Upper lobe of right lung (tissue), 1 donor: ENCODE measurements around the gene CALY. TPM values are rescaled to one million over a fixed set of nuclear protein-coding genes. Genes with fewer than 3 reads are reported as not detected.

Experiments used
- ATAC-seq: fragments of 200-7000 bp; cut with Tn5 transposase; one replicate; pipeline ENCODE4 v1.9.1; 2020; ENCODE audit warnings: mild to moderate bottlenecking, moderate library complexity
- DNase-seq: peaks from one replicate; pipeline ENCODE4 v3.0.0-alpha.2; 2020
- H3K27ac ChIP-seq: fragments of 200-600 bp; one replicate; pipeline ENCODE4 v1.8.0; 2022
- H3K27me3 ChIP-seq: fragments of 200-600 bp; one replicate; pipeline ENCODE4 v1.8.0; 2022; ENCODE audit warnings: mild to moderate bottlenecking
- H3K36me3 ChIP-seq: fragments of 200-600 bp; one replicate; pipeline ENCODE4 v1.8.0; 2022
- H3K4me1 ChIP-seq: fragments of 200-600 bp; one replicate; pipeline ENCODE4 v1.8.0; 2022
- H3K4me3 ChIP-seq: fragments of 200-600 bp; one replicate; pipeline ENCODE4 v1.8.0; 2022; ENCODE audit warnings: mild to moderate bottlenecking
- H3K9me3 ChIP-seq: fragments of 200-600 bp; one replicate; pipeline ENCODE4 v1.8.0; 2022
- intact Hi-C: fragments of 100-400 bp; cut with DNase I; formaldehyde crosslinking; loops from one replicate; pipeline ENCODE4 v1.11.0; 2022
- total RNA-seq: library from RNA; stranded (reverse); fragmentation: NEBNext Ultra II Directional; extraction: Animal tissue kit (Norgen Biotek cat#: 25700); gene quantifications from one replicate; pipeline ENCODE4 v1.2.1, GENCODE V29; 2021
- TF ChIP-seq, protein P1 (sequence below): fragments of 200-600 bp; IDR thresholded peaks from one replicate; pipeline ENCODE4 v1.8.0; 2022; ENCODE audit warnings: antibody characterized with exemption
- donor health status: DM: no; HTN: yes; CAD: no; lungs with severe emphysema.

The CALY gene
- total RNA-seq, 1 donor from 2014 or later = not detected

DNA sequence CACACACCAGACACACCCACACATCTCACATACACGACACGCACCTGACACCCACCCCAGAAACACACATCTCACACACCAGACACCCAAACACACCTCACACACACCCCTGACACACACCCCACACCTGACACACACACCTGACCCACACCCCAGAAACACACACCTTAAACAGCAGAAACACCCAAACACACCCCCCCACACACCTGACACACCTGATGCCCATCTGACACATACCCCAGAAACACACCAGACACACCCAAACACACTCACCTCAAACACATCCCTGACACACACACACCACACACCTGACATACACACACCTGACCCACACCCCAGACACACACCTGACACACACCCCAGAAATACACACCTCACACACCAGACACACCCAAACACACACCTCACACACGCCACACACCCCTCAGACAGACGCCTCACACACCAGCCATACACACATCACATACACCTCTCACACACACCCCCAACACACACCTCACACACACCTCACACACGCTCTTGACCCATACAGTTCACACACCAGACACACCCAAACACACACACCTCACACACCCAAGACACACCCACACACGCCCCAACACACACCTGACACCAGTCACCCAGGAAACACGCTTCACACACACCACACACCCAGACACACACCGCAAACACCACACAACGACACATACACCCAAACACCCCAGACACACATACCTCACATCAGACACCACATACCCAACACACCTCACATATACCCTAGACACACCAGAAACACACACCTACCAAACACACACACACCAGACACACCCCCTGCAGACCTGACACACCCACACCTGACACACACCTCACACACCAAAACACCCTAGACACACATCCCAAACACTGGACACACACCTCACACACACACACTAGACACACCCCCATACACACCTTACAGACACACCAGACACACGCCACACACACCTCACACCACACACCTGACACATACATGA is 1.7 kb upstream of the CALY start:
- Histone ChIP-seq H3K27me3 (peaks cover 53% of the 10 kb centered on the region), H3K4me1 (peaks cover 16% of the 10 kb centered on the region)

GRCh38 chr10:133337370-133337725 is 652 bp upstream of the CALY start:
- Histone ChIP-seq H3K27ac (no peak overlapping the region), H3K27me3 (peaks cover 48% of the 10 kb centered on the region), H3K4me1 (peaks cover 16% of the 10 kb centered on the region), H3K4me3 (no peak overlapping the region), H3K9me3 (no peaks in the 10 kb centered on the region), H3K36me3 (no peaks in the 10 kb centered on the region)
- intact Hi-C loops = no loop called here
- DNase-seq (no peak), ATAC-seq (no peak)
- TF ChIP-seq, protein P1, sequence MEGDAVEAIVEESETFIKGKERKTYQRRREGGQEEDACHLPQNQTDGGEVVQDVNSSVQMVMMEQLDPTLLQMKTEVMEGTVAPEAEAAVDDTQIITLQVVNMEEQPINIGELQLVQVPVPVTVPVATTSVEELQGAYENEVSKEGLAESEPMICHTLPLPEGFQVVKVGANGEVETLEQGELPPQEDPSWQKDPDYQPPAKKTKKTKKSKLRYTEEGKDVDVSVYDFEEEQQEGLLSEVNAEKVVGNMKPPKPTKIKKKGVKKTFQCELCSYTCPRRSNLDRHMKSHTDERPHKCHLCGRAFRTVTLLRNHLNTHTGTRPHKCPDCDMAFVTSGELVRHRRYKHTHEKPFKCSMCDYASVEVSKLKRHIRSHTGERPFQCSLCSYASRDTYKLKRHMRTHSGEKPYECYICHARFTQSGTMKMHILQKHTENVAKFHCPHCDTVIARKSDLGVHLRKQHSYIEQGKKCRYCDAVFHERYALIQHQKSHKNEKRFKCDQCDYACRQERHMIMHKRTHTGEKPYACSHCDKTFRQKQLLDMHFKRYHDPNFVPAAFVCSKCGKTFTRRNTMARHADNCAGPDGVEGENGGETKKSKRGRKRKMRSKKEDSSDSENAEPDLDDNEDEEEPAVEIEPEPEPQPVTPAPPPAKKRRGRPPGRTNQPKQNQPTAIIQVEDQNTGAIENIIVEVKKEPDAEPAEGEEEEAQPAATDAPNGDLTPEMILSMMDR = no peak

More for the DNA sequence above, 1.7 kb upstream of the CALY start:
- Histone ChIP-seq H3K9me3 (no peaks in the 10 kb centered on the region), H3K4me3 (no peak overlapping the region), H3K36me3 (no peaks in the 10 kb centered on the region), H3K27ac (no peak overlapping the region)
- DNase-seq (no peak), ATAC-seq (no peak)
- intact Hi-C loops = no loop called here
- TF ChIP-seq, protein P1 = no peak

DNA sequence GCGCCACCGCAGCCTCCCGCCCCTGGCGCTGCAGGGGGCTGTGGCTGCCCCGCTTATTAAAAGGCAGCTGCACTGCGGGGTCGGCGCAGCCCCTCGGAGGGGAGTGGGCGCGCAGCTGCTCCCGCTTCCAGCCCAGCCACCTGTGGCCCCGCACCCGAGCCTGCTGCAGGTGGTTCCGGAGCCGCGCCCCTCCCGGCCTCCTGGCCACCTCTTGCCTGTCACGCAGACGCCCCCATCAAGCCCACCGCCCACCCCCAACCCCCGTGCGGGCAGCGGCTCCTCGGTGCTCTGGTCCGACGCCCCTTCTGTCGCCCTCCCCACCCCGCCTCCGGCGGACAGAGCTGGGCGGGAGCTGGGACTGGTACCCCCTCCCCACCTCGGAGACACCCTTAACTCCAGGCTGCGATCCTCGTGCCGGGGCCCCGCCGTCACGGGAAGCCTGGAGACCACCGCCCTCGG is 549 bp downstream of the CALY start:
- no peak overlapping the region for H3K27ac ChIP-seq
- no peak for DNase-seq
- no peak for ATAC-seq
- intact Hi-C loops = no loop called here
- H3K36me3 ChIP-seq = no peaks in the 10 kb centered on the region
- TF ChIP-seq, protein P1 = no peak
- H3K27me3 ChIP-seq = peaks cover 50% of the 10 kb centered on the region
- peaks cover 16% of the 10 kb centered on the region for H3K4me1 ChIP-seq
- no peaks in the 10 kb centered on the region for H3K9me3 ChIP-seq
- peak overlapping the region; percentile 32 for H3K4me3 ChIP-seq

GRCh38 chr10:133335246-133336117 is 1.2 kb downstream of the CALY start:
- peaks cover 55% of the 10 kb centered on the region for H3K27me3 ChIP-seq
- no peaks in the 10 kb centered on the region for H3K9me3 ChIP-seq
- H3K4me3 ChIP-seq = peak overlapping the region; percentile 32
- H3K27ac ChIP-seq = no peak overlapping the region
- intact Hi-C loops = no loop called here
- ATAC-seq = peak; percentile 24
- peaks cover 16% of the 10 kb centered on the region for H3K4me1 ChIP-seq
- no peaks in the 10 kb centered on the region for H3K36me3 ChIP-seq
- TF ChIP-seq, protein P1 = no peak
- peak; percentile 76 for DNase-seq

- no peak for ATAC-seq
- peak; percentile 68 for DNase-seq
- no peaks in the 10 kb centered on the region for H3K9me3 ChIP-seq
- intact Hi-C loops = no loop called here
- H3K27ac ChIP-seq = no peak overlapping the region
- peaks cover 20% of the 10 kb centered on the region for H3K4me1 ChIP-seq
- peaks cover 55% of the 10 kb centered on the region for H3K27me3 ChIP-seq
- TF ChIP-seq, protein P1 = no peak
- H3K4me3 ChIP-seq = peak overlapping the region; percentile 32
- H3K36me3 ChIP-seq = no peaks in the 10 kb centered on the region
Observed at GRCh38 chr10:133334503-133335245, 2.0 kb downstream of the CALY start.
